GM12872 (cell line): Measurements from ENCODE around the gene WFDC9.

Source experiments
- CTCF ChIP-seq: IDR thresholded peaks from 3 replicates; pipeline ENCODE4 v1.5.1; 2011; ENCODE audit warnings: low read depth, mild to moderate bottlenecking, low read length, moderate library complexity; ENCODE audit not compliant: insufficient read depth

The WFDC9 gene

GRCh38 chr20:45639687-45640086 is 8.6 kb upstream of the WFDC9 start:
- no peak for TF ChIP-seq CTCF

- TF ChIP-seq CTCF: no peak
Measured at GRCh38 chr20:45636513-45636912, 5.4 kb upstream of the WFDC9 start.

GRCh38 chr20:45630371-45630770 is 713 bp downstream of the WFDC9 start:
- no peak for TF ChIP-seq CTCF

GRCh38 chr20:45629496-45630100 is 1.5 kb downstream of the WFDC9 start, which contains the start of gene WFDC10A:
WFDC10A (plus strand) TSS chr20:45629739; CDS start chr20:45629814, 75 bp downstream.
- TF ChIP-seq CTCF: peak; percentile 92

- no peak for TF ChIP-seq CTCF
Measured at GRCh38 chr20:45626540-45626939, 4.5 kb downstream of the WFDC9 start.

GRCh38 chr20:45621593-45621992 is 9.5 kb downstream of the WFDC9 start:
- no peak for TF ChIP-seq CTCF

- no peak for TF ChIP-seq CTCF
Measured at GRCh38 chr20:45617591-45617990, 13.5 kb downstream of the WFDC9 start.
